Endodermal cell (in vitro differentiated cells): Measurements from ENCODE around the gene HMCN2. TPM values are rescaled to one million over a fixed set of nuclear protein-coding genes. Genes with fewer than 3 reads are reported as not detected.

Experiments
- DNase-seq: peaks from one replicate; pipeline ENCODE4 v3.0.0-alpha.2; 2017
- H3K27ac ChIP-seq: 2 replicates; pipeline ENCODE4 v1.5.1; 2013; ENCODE audit warnings: mild to moderate bottlenecking, low read depth, low read length, moderate library complexity
- H3K27me3 ChIP-seq: 2 replicates; pipeline ENCODE4 v1.6.1; 2013; ENCODE audit warnings: mild to moderate bottlenecking, low read length, moderate library complexity; ENCODE audit not compliant: insufficient read depth, control insufficient read depth, poor library complexity, severe bottlenecking
- H3K36me3 ChIP-seq: 2 replicates; pipeline ENCODE4 v1.7.0; 2013; ENCODE audit warnings: mild to moderate bottlenecking, low read length, moderate library complexity; ENCODE audit not compliant: control insufficient read depth, insufficient read depth
- H3K4me1 ChIP-seq: one replicate; pipeline ENCODE4 v1.7.0; 2013; ENCODE audit warnings: low read length; ENCODE audit not compliant: control insufficient read depth, insufficient read depth
- H3K4me3 ChIP-seq: 2 replicates; pipeline ENCODE4 v1.5.1; 2013; ENCODE audit warnings: mild to moderate bottlenecking, low read length, moderate library complexity
- H3K9ac ChIP-seq: 2 replicates; pipeline ENCODE4 v1.6.1; 2013; ENCODE audit warnings: mild to moderate bottlenecking, low read length, moderate library complexity; ENCODE audit not compliant: poor library complexity, severe bottlenecking; ENCODE audit errors: extremely low read depth
- H3K9me3 ChIP-seq: 2 replicates; pipeline ENCODE4 v1.6.1; 2013; ENCODE audit warnings: mild to moderate bottlenecking, low read length, moderate library complexity; ENCODE audit not compliant: control insufficient read depth
- H3K27ac Mint-ChIP-seq: 2 replicates; pipeline ENCODE4 v1.8.0; 2020; ENCODE audit warnings: mixed read lengths
- H3K27me3 Mint-ChIP-seq: 2 replicates; pipeline ENCODE4 v1.8.0; 2021; ENCODE audit warnings: mild to moderate bottlenecking, mixed read lengths; ENCODE audit not compliant: insufficient read depth
- H3K36me3 Mint-ChIP-seq: 2 replicates; pipeline ENCODE4 v1.8.0; 2020; ENCODE audit warnings: low read depth, mixed read lengths
- H3K4me1 Mint-ChIP-seq: 2 replicates; pipeline ENCODE4 v1.8.0; 2020; ENCODE audit warnings: mixed read lengths
- H3K4me3 Mint-ChIP-seq: 2 replicates; pipeline ENCODE4 v1.8.0; 2020; ENCODE audit warnings: mild to moderate bottlenecking, moderate library complexity, mixed read lengths
- H3K9me3 Mint-ChIP-seq: 2 replicates; pipeline ENCODE4 v1.8.0; 2020; ENCODE audit warnings: mild to moderate bottlenecking, mixed read lengths
- CTCF ChIP-seq: fragments of 200-600 bp; sonication (generic); conservative IDR thresholded peaks from 2 replicates; pipeline ENCODE4 v1.5.0; 2021; ENCODE audit warnings: antibody characterized with exemption, mild to moderate bottlenecking
- WGBS, 2 experiments: methylation state at CpG; one replicate each; pipeline versions ENCODE4 v1.1.5 to v1.1.7; 2013; ENCODE audit warnings: missing lambda C conversion rate in 2 of 2, mixed read lengths in 1 of 2; ENCODE audit not compliant: insufficient coverage in 1 of 2, insufficient read length in 1 of 2; 5-methylcytosine and 5-hydroxymethylcytosine counted together
- total RNA-seq, 2 donors: library from RNA; stranded (reverse); fragmentation: NEBNext Ultra II Directional in 1 of 2; extraction: Animal tissue kit (Norgen Biotek cat#: 25700) in 1 of 2; gene quantifications; 2 replicates in 1 of 2; 3 replicates in 1 of 2; pipeline ENCODE4 v1.2.1, GENCODE V29; 2021

The HMCN2 gene
- total RNA-seq, 2 donors from 2014 or later, result 3.3 to 3.9 TPM

- no peak for TF ChIP-seq CTCF
- H3K27ac ChIP-seq, result no peak overlapping the region
- no peak overlapping the region for H3K4me3 ChIP-seq
- no peak for DNase-seq
- no peaks in the 10 kb centered on the region for H3K36me3 ChIP-seq
- no peak overlapping the region for H3K9ac ChIP-seq
- H3K4me3 Mint-ChIP-seq, result no peak overlapping the region
- H3K27me3 ChIP-seq, result no peaks in the 10 kb centered on the region
- no peak overlapping the region for H3K27ac Mint-ChIP-seq
- H3K27me3 Mint-ChIP-seq, result no peaks in the 10 kb centered on the region
- WGBS, 2 experiments, result 91 to 100% methylated on average over 3 to 4 of the region's 4 CpGs
- H3K4me1 Mint-ChIP-seq, result no peaks in the 10 kb centered on the region
- no peaks in the 10 kb centered on the region for H3K36me3 Mint-ChIP-seq
- no peaks in the 10 kb centered on the region for H3K9me3 ChIP-seq
- H3K4me1 ChIP-seq, result no peaks in the 10 kb centered on the region
- no peaks in the 10 kb centered on the region for H3K9me3 Mint-ChIP-seq
These were observed 131.0 kb downstream of the HMCN2 start for GRCh38 chr9:130396581-130396980.

GRCh38 chr9:130398487-130399240 lies 133.1 kb downstream of the HMCN2 start:
- H3K27me3 Mint-ChIP-seq, result no peaks in the 10 kb centered on the region
- Histone ChIP-seq H3K4me1 (no peaks in the 10 kb centered on the region), H3K9ac (no peak overlapping the region), H3K27ac (no peak overlapping the region), H3K4me3 (no peak overlapping the region), H3K27me3 (no peaks in the 10 kb centered on the region), H3K36me3 (no peaks in the 10 kb centered on the region), H3K9me3 (no peaks in the 10 kb centered on the region)
- no peaks in the 10 kb centered on the region for H3K9me3 Mint-ChIP-seq
- no peak for DNase-seq
- H3K36me3 Mint-ChIP-seq, result no peaks in the 10 kb centered on the region
- WGBS, 2 experiments, result 93 to 94% methylated on average over 10 to 17 of the region's 17 CpGs
- TF ChIP-seq CTCF, result no peak
- H3K4me1 Mint-ChIP-seq, result no peaks in the 10 kb centered on the region
- H3K4me3 Mint-ChIP-seq, result no peak overlapping the region
- H3K27ac Mint-ChIP-seq, result no peak overlapping the region

GRCh38 chr9:130399768-130400167 lies 134.2 kb downstream of the HMCN2 start:
- no peak overlapping the region for H3K27ac ChIP-seq
- Mint-ChIP-seq H3K36me3 (no peaks in the 10 kb centered on the region), H3K27ac (no peak overlapping the region), H3K4me3 (no peak overlapping the region), H3K4me1 (no peaks in the 10 kb centered on the region), H3K27me3 (no peaks in the 10 kb centered on the region), H3K9me3 (no peaks in the 10 kb centered on the region)
- no peaks in the 10 kb centered on the region for H3K27me3 ChIP-seq
- H3K9ac ChIP-seq, result no peak overlapping the region
- H3K4me1 ChIP-seq, result no peaks in the 10 kb centered on the region
- DNase-seq, result no peak
- no peak for TF ChIP-seq CTCF
- no peak overlapping the region for H3K4me3 ChIP-seq
- H3K9me3 ChIP-seq, result no peaks in the 10 kb centered on the region
- WGBS, 2 experiments, result 87 to 92% methylated on average over 7 to 8 of the region's 8 CpGs
- H3K36me3 ChIP-seq, result no peaks in the 10 kb centered on the region
